GM12878 (cell line): Measurements from ENCODE around the gene OSBPL10. TPM values are rescaled to one million over a fixed set of nuclear protein-coding genes. Genes with fewer than 3 reads are reported as not detected.

Experiments used
- ATAC-seq: fragments of 200-7000 bp; cut with Tn5 transposase; 3 replicates; pipeline ENCODE4 v1.9.1; 2020; ENCODE audit warnings: mild to moderate bottlenecking, moderate library complexity
- BruUV-seq: library from RNA; stranded (reverse); fragments of 400-500 nt; replicated peaks from 2 replicates; lab custom pipeline; 2021; lab: Mats Ljungman, UMichigan
- CTCF ChIA-PET: fragments of 300-600 bp; sonication (Branson Sonifier 250); formaldehyde crosslinking; extraction: SDS; loops from one replicate; lab custom pipeline; 2021; ENCODE audit warnings: inconsistent platforms; lab: Yijun Ruan, JAX
- POLR2A ChIA-PET: fragments of 350-600 bp; formaldehyde crosslinking; extraction: SDS; loops from one replicate; lab custom pipeline; 2021; ENCODE audit warnings: inconsistent platforms; lab: Charles Lee
- RAD21 ChIA-PET: fragments of 300-600 bp; sonication (Branson Sonifier 250); formaldehyde crosslinking; loops from one replicate; lab custom pipeline; 2023; ENCODE audit warnings: antibody characterized with exemption; ENCODE audit not compliant: unreplicated experiment; lab: Charles Lee
- SMC1A ChIA-PET: fragments of 300-600 bp; sonication (Branson Sonifier 250); formaldehyde crosslinking; loops from one replicate; lab custom pipeline; 2023; ENCODE audit not compliant: unreplicated experiment, uncharacterized antibody; lab: Charles Lee
- DNase-seq: peaks from one replicate; pipeline ENCODE4 v3.0.0-alpha.2; 2011; ENCODE audit warnings: low read depth, low spot score
- FAIRE-seq: peaks from 3 replicates; lab custom pipeline; 2011; peaks lifted over from hg19 to GRCh38; lab: Jason Lieb, UNC
- H2AFZ ChIP-seq: 2 replicates; pipeline ENCODE4 v1.6.0; 2011; ENCODE audit warnings: low read depth, low read length, control low read depth; ENCODE audit not compliant: control insufficient read depth
- H3K27ac ChIP-seq: 2 replicates; pipeline ENCODE4 v1.5.1; 2011; ENCODE audit warnings: control low read depth; ENCODE audit not compliant: control insufficient read depth, insufficient read depth
- H3K27me3 ChIP-seq, 2 experiments: replicated peaks in 1 of 2; 2 replicates each; pipeline versions ENCODE4 v1.6.0 to v1.6.1; 2011; ENCODE audit warnings: low read length in 1 of 2; ENCODE audit not compliant: control insufficient read depth in 2 of 2, insufficient read depth in 2 of 2
- H3K36me3 ChIP-seq, 2 experiments: 2 replicates each; pipeline ENCODE4 v1.5.1; 2011; ENCODE audit warnings: low read length in 1 of 2; ENCODE audit not compliant: control insufficient read depth in 2 of 2, insufficient read depth in 2 of 2
- H3K4me1 ChIP-seq: 2 replicates; pipeline ENCODE4 v1.6.1; 2011; ENCODE audit warnings: mild to moderate bottlenecking, low read length, moderate library complexity, mixed read lengths; ENCODE audit not compliant: control insufficient read depth, insufficient read depth
- H3K4me2 ChIP-seq: 2 replicates; pipeline ENCODE4 v1.6.0; 2011; ENCODE audit warnings: control low read depth; ENCODE audit not compliant: control insufficient read depth, insufficient read depth
- H3K4me3 ChIP-seq: fragments of 200-600 bp; sonication (generic); 2 replicates; pipeline ENCODE4 v1.5.1; 2016
- H3K79me2 ChIP-seq: 2 replicates; pipeline ENCODE4 v1.6.0; 2011; ENCODE audit warnings: low read length; ENCODE audit not compliant: control insufficient read depth, insufficient read depth
- H3K9ac ChIP-seq: 2 replicates; pipeline ENCODE4 v1.8.0; 2011; ENCODE audit warnings: low read length, control low read depth, mixed read lengths; ENCODE audit not compliant: control insufficient read depth, insufficient read depth
- H3K9me3 ChIP-seq: replicated peaks from 3 replicates; pipeline ENCODE4 v1.5.1; 2011; ENCODE audit warnings: mild to moderate bottlenecking, low read length; ENCODE audit not compliant: control insufficient read depth, insufficient read depth
- H4K20me1 ChIP-seq: 2 replicates; pipeline ENCODE4 v1.6.0; 2011; ENCODE audit not compliant: control insufficient read depth, insufficient read depth
- CHD2 ChIP-seq: IDR thresholded peaks from 2 replicates; pipeline ENCODE4 v1.6.1; 2011; ENCODE audit warnings: low read depth, low read length, improper control_type of control experiment, borderline replicate concordance
- ESRRA ChIP-seq: IDR thresholded peaks from 2 replicates; pipeline ENCODE4 v1.6.1; 2012; ENCODE audit warnings: mild to moderate bottlenecking, low read length, improper control_type of control experiment
- GATAD2B ChIP-seq: fragments of 450-650 bp; conservative IDR thresholded peaks from 2 replicates; pipeline ENCODE4 v1.6.1; 2017; ENCODE audit warnings: low read depth, mild to moderate bottlenecking, moderate library complexity
- JUNB ChIP-seq: IDR thresholded peaks from 2 replicates; pipeline ENCODE4 v1.6.1; 2016; ENCODE audit warnings: antibody characterized with exemption, mild to moderate bottlenecking
- MEF2A ChIP-seq: IDR thresholded peaks from 2 replicates; pipeline ENCODE4 v1.6.1; 2011; ENCODE audit warnings: low read depth, mild to moderate bottlenecking, low read length, moderate library complexity; ENCODE audit not compliant: insufficient read depth
- SMAD1 ChIP-seq: fragments of 450-650 bp; IDR thresholded peaks from 2 replicates; pipeline ENCODE4 v1.6.1; 2018; ENCODE audit warnings: mild to moderate bottlenecking, low read depth; ENCODE audit not compliant: partially characterized antibody
- STAT1 ChIP-seq: fragments of 450-650 bp; conservative IDR thresholded peaks from 2 replicates; pipeline ENCODE4 v1.6.1; 2014; ENCODE audit warnings: antibody characterized with exemption, mild to moderate bottlenecking
- STAT3 ChIP-seq: IDR thresholded peaks from 2 replicates; pipeline ENCODE4 v1.6.1; 2011; ENCODE audit warnings: low read depth, low read length, improper control_type of control experiment
- SUZ12 ChIP-seq: fragments of 200-600 bp; sonication (generic); IDR thresholded peaks from one replicate; pipeline ENCODE4 v1.6.1; 2018; ENCODE audit warnings: antibody characterized with exemption, mild to moderate bottlenecking; ENCODE audit not compliant: unreplicated experiment
- TAF1 ChIP-seq: IDR thresholded peaks from 2 replicates; pipeline ENCODE4 v1.6.1; 2011; ENCODE audit warnings: mild to moderate bottlenecking, low read depth, low read length, borderline replicate concordance
- TCF12 ChIP-seq: IDR thresholded peaks from 2 replicates; pipeline ENCODE4 v1.6.1; 2011; ENCODE audit warnings: low read depth, mild to moderate bottlenecking, low read length
- ZNF274 ChIP-seq: IDR thresholded peaks from one replicate; pipeline ENCODE4 v1.8.0; 2011; ENCODE audit not compliant: insufficient read length, insufficient read depth
- WGBS: methylation state at CpG from one replicate; pipeline ENCODE4 v1.1.6; 2016; ENCODE audit warnings: low lambda C conversion rate; ENCODE audit not compliant: insufficient replicate concordance, insufficient coverage; ENCODE audit errors: missing lambda C conversion rate; 5-methylcytosine and 5-hydroxymethylcytosine counted together
- in situ Hi-C: fragments of 300-500 bp; cut with MboI; formaldehyde crosslinking; loops from 9 replicates; pipeline ENCODE4 v1.14.3; 2018; ENCODE audit warnings: mixed read lengths
- intact Hi-C: fragments of 100-400 bp; cut with micrococcal nuclease; formaldehyde crosslinking; loops from one replicate; pipeline ENCODE4 v1.14.2; 2022; ENCODE audit not compliant: unreplicated experiment
- polyA plus RNA-seq, 11 experiments: library from polyadenylated mRNA; depleted of rRNA in 4 of 11; unstranded in 6 of 11; stranded (reverse) in 5 of 11; fragments of >200 nt; fragmentation: Nextera tagmentation in 4 of 11; fragmentation: Illumina TruSeq in 1 of 11; extraction: Ambion mirVana in 4 of 11; extraction: Trizol in 1 of 11; gene quantifications; 1 replicate in 1 of 11; 2 replicates in 10 of 11; pipeline versions ENCODE4 v1.2.1 to v1.2.3, GENCODE V29; 2011 to 2016; ENCODE audit warnings: inconsistent platforms in 2 of 11, missing spikeins in 2 of 11, low read depth in 1 of 11
- total RNA-seq, 4 experiments: library from RNA; depleted of rRNA in 3 of 4; stranded (reverse); fragments of >200 nt in 3 of 4; fragmentation: Illumina TruSeq in 1 of 4; extraction: Trizol in 1 of 4; gene quantifications; 2 replicates each; pipeline versions ENCODE4 v1.2.1 to v1.2.3, GENCODE V29; 2013 to 2021

OSBPL10 gene
- total and polyA plus RNA-seq, 10 of the 15 experiments (the other 5 are each of a cell fraction or from before 2014, with no cell fraction given) = 0.03 to 0.25 (median 0.09) TPM; not detected in 5

GRCh38 chr3:31671451-31671850 is 309.6 kb downstream of the OSBPL10 start:
- no TSS peak for BruUV-seq
- DNase-seq = no peak
- Histone ChIP-seq H3K4me3 (no peak overlapping the region), H3K4me2 (no peak overlapping the region), H3K36me3 (no peaks in the 10 kb centered on the region), H3K27me3 (no peaks in the 10 kb centered on the region), H3K27ac (no peak overlapping the region), H4K20me1 (no peaks in the 10 kb centered on the region), H3K79me2 (no peaks in the 10 kb centered on the region), H3K9ac (no peak overlapping the region), H2AFZ (no peak overlapping the region), H3K4me1 (no peaks in the 10 kb centered on the region), H3K9me3 (no peaks in the 10 kb centered on the region)
- ChIA-PET SMC1A (interaction anchor here (2.9 kb wide), 1 partner anchor 10 kb away, joined by 7 read pairs; no protein-coding TSS in a partner anchor), RAD21 (no interaction called here), POLR2A (no interaction called here), CTCF (no interaction called here)
- ATAC-seq = no peak
- no peak for TF ChIP-seq ESRRA
- TF ChIP-seq SMAD1 = no peak
- no peak for TF ChIP-seq STAT1
- no peak for TF ChIP-seq STAT3
- TF ChIP-seq GATAD2B = no peak
- TF ChIP-seq TCF12 = no peak
- no peak for TF ChIP-seq ZNF274
- no peak for TF ChIP-seq TAF1
- no peak for TF ChIP-seq CHD2
- TF ChIP-seq MEF2A = no peak
- TF ChIP-seq SUZ12 = no peak
- TF ChIP-seq JUNB = no peak
- FAIRE-seq = no peak
- 35% methylated on average over 2 of the region's 2 CpGs for WGBS
- in situ Hi-C loops = no loop called here
- intact Hi-C loops = no loop called here
